Large intestine (tissue), 3 donors: ENCODE data around the gene ZNF488. TPM values are rescaled to one million over a fixed set of nuclear protein-coding genes. Genes with fewer than 3 reads are reported as not detected.

Source experiments
- DNase-seq, 2 donors: peaks; one replicate each; pipeline versions ENCODE4 v3.0.0 to v3.0.0-alpha.2; 2013
- H3K27ac ChIP-seq: one replicate; pipeline ENCODE4 v1.5.1; 2013; ENCODE audit warnings: low read length
- H3K27me3 ChIP-seq: 2 replicates; pipeline ENCODE4 v1.6.1; 2013; ENCODE audit warnings: low read length; ENCODE audit not compliant: control insufficient read depth, insufficient read depth
- H3K36me3 ChIP-seq: 2 replicates; pipeline ENCODE4 v1.6.1; 2013; ENCODE audit warnings: low read length; ENCODE audit not compliant: control insufficient read depth, insufficient read depth
- H3K4me1 ChIP-seq: one replicate; pipeline ENCODE4 v1.6.1; 2013; ENCODE audit warnings: low read length; ENCODE audit not compliant: control insufficient read depth, insufficient read depth
- H3K4me3 ChIP-seq: one replicate; pipeline ENCODE4 v1.5.1; 2013; ENCODE audit warnings: low read length
- H3K9me3 ChIP-seq: one replicate; pipeline ENCODE4 v1.6.1; 2013; ENCODE audit warnings: mild to moderate bottlenecking, low read depth, low read length, moderate library complexity; ENCODE audit not compliant: control insufficient read depth
- WGBS: methylation state at CpG from one replicate; pipeline ENCODE4 v1.1.5; 2013; ENCODE audit warnings: low lambda C conversion rate; ENCODE audit not compliant: insufficient coverage; 5-methylcytosine and 5-hydroxymethylcytosine counted together
- polyA plus RNA-seq: library from polyadenylated mRNA; unstranded; fragments of 120-200 nt; gene quantifications from one replicate; pipeline ENCODE4 v1.2.1, GENCODE V29; 2013

Gene ZNF488
- polyA plus RNA-seq, 1 donor: 2.2 TPM

GRCh38 chr10:47383261-47384147 is 589 bp downstream of the ZNF488 start:
- peak overlapping the region; percentile 73 for H3K27ac ChIP-seq
- 0% methylated on average over 2 of the region's 9 CpGs for WGBS
- H3K4me1 ChIP-seq: peaks cover 42% of the 10 kb centered on the region
- peak in 1 of 2 donors; percentile 66 for DNase-seq
- no peaks in the 10 kb centered on the region for H3K9me3 ChIP-seq
- H3K27me3 ChIP-seq: no peaks in the 10 kb centered on the region
- H3K4me3 ChIP-seq: peak overlapping the region; percentile 69
- H3K36me3 ChIP-seq: no peaks in the 10 kb centered on the region

- H3K27me3 ChIP-seq: no peaks in the 10 kb centered on the region
- H3K27ac ChIP-seq: peak overlapping the region; percentile 58
- no peaks in the 10 kb centered on the region for H3K9me3 ChIP-seq
- no peaks in the 10 kb centered on the region for H3K36me3 ChIP-seq
- WGBS: no CpG with 5 or more reads among the region's 9 CpGs
- H3K4me3 ChIP-seq: no peak overlapping the region
- peaks cover 48% of the 10 kb centered on the region for H3K4me1 ChIP-seq
- DNase-seq: no peak
These were observed 2.4 kb downstream of the ZNF488 start for GRCh38 chr10:47381427-47382379.

GRCh38 chr10:47381103-47381395 is 3.0 kb downstream of the ZNF488 start:
- H3K4me3 ChIP-seq: no peak overlapping the region
- no peaks in the 10 kb centered on the region for H3K27me3 ChIP-seq
- WGBS: no CpG with 5 or more reads among the region's 1 CpG
- peaks cover 48% of the 10 kb centered on the region for H3K4me1 ChIP-seq
- no peaks in the 10 kb centered on the region for H3K36me3 ChIP-seq
- peak overlapping the region; percentile 58 for H3K27ac ChIP-seq
- DNase-seq: no peak
- H3K9me3 ChIP-seq: no peaks in the 10 kb centered on the region

GRCh38 chr10:47380341-47381102 is 3.6 kb downstream of the ZNF488 start:
- WGBS: 20% methylated on average over 1 of the region's 8 CpGs
- DNase-seq: peak; percentile 82 to 93

GRCh38 chr10:47379901-47380300 is 4.2 kb downstream of the ZNF488 start:
- H3K36me3 ChIP-seq: no peaks in the 10 kb centered on the region
- no peak for DNase-seq
- 93% methylated on average over 2 of the region's 11 CpGs for WGBS
- H3K9me3 ChIP-seq: no peaks in the 10 kb centered on the region
- no peak overlapping the region for H3K4me3 ChIP-seq
- H3K27me3 ChIP-seq: no peaks in the 10 kb centered on the region
- H3K4me1 ChIP-seq: peaks cover 48% of the 10 kb centered on the region
- peak overlapping the region; percentile 46 for H3K27ac ChIP-seq

More at GRCh38 chr10:47380341-47381102, 3.6 kb downstream of the ZNF488 start:
- peaks cover 48% of the 10 kb centered on the region for H3K4me1 ChIP-seq
- H3K9me3 ChIP-seq: no peaks in the 10 kb centered on the region
- no peaks in the 10 kb centered on the region for H3K27me3 ChIP-seq
- no peak overlapping the region for H3K4me3 ChIP-seq
- H3K27ac ChIP-seq: peak overlapping the region; percentile 58
- no peaks in the 10 kb centered on the region for H3K36me3 ChIP-seq

- DNase-seq: no peak
- WGBS: no CpG with 5 or more reads among the region's 7 CpGs
These were observed 4.7 kb downstream of the ZNF488 start for GRCh38 chr10:47379445-47379785.

GRCh38 chr10:47378606-47379444 is 5.3 kb downstream of the ZNF488 start:
- H3K4me3 ChIP-seq: no peak overlapping the region
- 100% methylated on average over 2 of the region's 15 CpGs for WGBS

More at GRCh38 chr10:47379445-47379785, 4.7 kb downstream of the ZNF488 start:
- Histone ChIP-seq H3K4me3 (no peak overlapping the region), H3K9me3 (no peaks in the 10 kb centered on the region), H3K36me3 (no peaks in the 10 kb centered on the region), H3K27ac (no peak overlapping the region), H3K4me1 (peaks cover 48% of the 10 kb centered on the region), H3K27me3 (no peaks in the 10 kb centered on the region)

GRCh38 chr10:47378183-47378510 is 5.9 kb downstream of the ZNF488 start:
- DNase-seq: no peak
- H3K27ac ChIP-seq: no peak overlapping the region
- H3K9me3 ChIP-seq: no peaks in the 10 kb centered on the region
- H3K4me3 ChIP-seq: no peak overlapping the region
- peaks cover 38% of the 10 kb centered on the region for H3K4me1 ChIP-seq
- no CpG with 5 or more reads among the region's 4 CpGs for WGBS
- no peaks in the 10 kb centered on the region for H3K36me3 ChIP-seq
- H3K27me3 ChIP-seq: no peaks in the 10 kb centered on the region

More at GRCh38 chr10:47378606-47379444, 5.3 kb downstream of the ZNF488 start:
- peaks cover 45% of the 10 kb centered on the region for H3K4me1 ChIP-seq
- DNase-seq: no peak
- H3K27me3 ChIP-seq: no peaks in the 10 kb centered on the region
- H3K27ac ChIP-seq: no peak overlapping the region
- H3K36me3 ChIP-seq: no peaks in the 10 kb centered on the region
- no peaks in the 10 kb centered on the region for H3K9me3 ChIP-seq

GRCh38 chr10:47376522-47377220 is 7.4 kb downstream of the ZNF488 start:
- no CpG with 5 or more reads among the region's 10 CpGs for whole genome bisulfite sequencing
- DNase-seq: no peak
- H3K9me3 ChIP-seq: no peaks in the 10 kb centered on the region

More at GRCh38 chr10:47376522-47377220, 7.4 kb downstream of the ZNF488 start:
- H3K27me3 ChIP-seq: no peaks in the 10 kb centered on the region
- H3K36me3 ChIP-seq: no peaks in the 10 kb centered on the region
- H3K27ac ChIP-seq: no peak overlapping the region
- no peak overlapping the region for H3K4me3 ChIP-seq
- H3K4me1 ChIP-seq: peaks cover 28% of the 10 kb centered on the region
